AG04449 (cell line): Measurements from ENCODE around the gene NF2.

Experiments
- CTCF ChIA-PET: fragments of 350-600 bp; formaldehyde crosslinking; extraction: SDS; loops from one replicate; lab custom pipeline; 2021; ENCODE audit warnings: antibody characterized with exemption; lab: Yijun Ruan, JAX
- POLR2A ChIA-PET: fragments of 400-600, 350-600 bp; formaldehyde crosslinking; extraction: SDS; loops from one replicate; lab custom pipeline; 2020; ENCODE audit warnings: antibody characterized with exemption, inconsistent platforms; lab: Yijun Ruan, JAX
- DNase-seq: peaks from one replicate; pipeline ENCODE4 v3.0.0-alpha.2; 2010; ENCODE audit warnings: low read depth, low spot score
- H3K4me3 ChIP-seq: 2 replicates; pipeline ENCODE4 v1.5.1; 2011; ENCODE audit warnings: low read depth, mild to moderate bottlenecking, control low read depth, low read length
- CTCF ChIP-seq: IDR thresholded peaks from one replicate; pipeline ENCODE4 v1.5.1; 2011; ENCODE audit warnings: mild to moderate bottlenecking, moderate library complexity, low read length, control low read depth, inconsistent platforms; ENCODE audit not compliant: insufficient read depth; ENCODE audit errors: missing control alignments

The NF2 gene

GRCh38 chr22:29605527-29605850 lies 2.1 kb downstream of the NF2 start:
- no peak for DNase-seq
- ChIA-PET CTCF (interaction anchor here (1.0 to 4.9 kb wide), 6 partner anchors 10 to 21 kb away, joined by 3 to 50 read pairs (median 10); no protein-coding TSS in a partner anchor), POLR2A (no interaction called here)
- no peak for TF ChIP-seq CTCF
- H3K4me3 ChIP-seq = no peak overlapping the region

GRCh38 chr22:29606320-29606719 lies 2.9 kb downstream of the NF2 start:
- TF ChIP-seq CTCF = no peak
- DNase-seq = no peak
- H3K4me3 ChIP-seq = no peak overlapping the region
- ChIA-PET POLR2A (no interaction called here), CTCF (interaction anchor here (1.1 to 4.9 kb wide), 7 partner anchors 9 to 482 kb away, joined by 3 to 50 read pairs (median 7); no protein-coding TSS in a partner anchor)

- DNase-seq = no peak
- ChIA-PET CTCF (interaction anchor here (1.3 to 4.9 kb wide), 3 partner anchors 16 to 19 kb away, joined by 3 to 50 read pairs (median 36); no protein-coding TSS in a partner anchor), POLR2A (no interaction called here)
- H3K4me3 ChIP-seq = no peak overlapping the region
- no peak for TF ChIP-seq CTCF
Observed at GRCh38 chr22:29607426-29607825, 4.0 kb downstream of the NF2 start.

GRCh38 chr22:29609139-29609538 lies 5.7 kb downstream of the NF2 start:
- TF ChIP-seq CTCF = no peak
- ChIA-PET POLR2A (no interaction called here), CTCF (interaction anchor here (0.7 to 1.3 kb wide), 3 partner anchors 12 to 27 kb away, joined by 3 read pairs; no protein-coding TSS in a partner anchor)
- DNase-seq = no peak
- no peak overlapping the region for H3K4me3 ChIP-seq

GRCh38 chr22:29610780-29611179 lies 7.3 kb downstream of the NF2 start:
- H3K4me3 ChIP-seq = no peak overlapping the region
- ChIA-PET CTCF (interaction anchor here (1.0 kb wide), 1 partner anchor 15 kb away, joined by 3 read pairs; no protein-coding TSS in a partner anchor), POLR2A (no interaction called here)
- TF ChIP-seq CTCF = no peak
- no peak for DNase-seq

- CTCF ChIA-PET = interaction anchor here (0.7 to 2.6 kb wide), 5 partner anchors 10 to 20 kb away, joined by 3 to 14 read pairs (median 7); no protein-coding TSS in a partner anchor
- no peak for TF ChIP-seq CTCF
Observed at GRCh38 chr22:29615705-29616327, 12.4 kb downstream of the NF2 start.

More at GRCh38 chr22:29615705-29616327, 12.4 kb downstream of the NF2 start:
- POLR2A ChIA-PET = no interaction called here
- H3K4me3 ChIP-seq = no peak overlapping the region
- no peak for DNase-seq
